RCC 7860 (cell line): Measurements from ENCODE around the gene CTDSP2.
"Not testable (repeated sequence)": the region's sequence is repeated elsewhere in the genome, so short reads cannot be mapped to it uniquely, and the experiment has no call there.

Experiments
- DNase-seq: peaks from one replicate; pipeline ENCODE4 v3.0.0-alpha.2; 2015; ENCODE audit warnings: low spot score
- FAIRE-seq: peaks from 2 replicates; lab custom pipeline; 2012; peaks lifted over from hg19 to GRCh38; lab: Jason Lieb, UNC

The CTDSP2 gene

GRCh38 chr12:57846577-57847319 is at the start of gene CTDSP2:
Gene CTDSP2, minus strand, starts transcription at chr12:57846729. Its CDS starts 294 bp downstream, at chr12:57846435.
- no peak for FAIRE-seq
- peak; percentile 88 for DNase-seq

- no peak for FAIRE-seq
- DNase-seq: no peak
Measured at GRCh38 chr12:57896115-57896433, 49.5 kb upstream of the CTDSP2 start.

- DNase-seq (no peak), FAIRE-seq (no peak)
Measured at GRCh38 chr12:57895389-57896114, 49.0 kb upstream of the CTDSP2 start.

- FAIRE-seq (no peak), DNase-seq (no peak)
Measured at GRCh38 chr12:57894399-57895292, 48.1 kb upstream of the CTDSP2 start.

GRCh38 chr12:57893431-57894353 is 47.2 kb upstream of the CTDSP2 start:
- DNase-seq: no peak
- no peak for FAIRE-seq

- no peak for FAIRE-seq
- DNase-seq: no peak
Measured at GRCh38 chr12:57892232-57892972, 45.9 kb upstream of the CTDSP2 start.

GRCh38 chr12:57891542-57892228 is 45.2 kb upstream of the CTDSP2 start:
- DNase-seq (no peak), FAIRE-seq (no peak)

- no peak for DNase-seq
- no peak for FAIRE-seq
Measured at GRCh38 chr12:57890191-57891115, 43.9 kb upstream of the CTDSP2 start.

GRCh38 chr12:57889500-57889989 is 43.0 kb upstream of the CTDSP2 start:
- no peak for FAIRE-seq
- DNase-seq: no peak

- FAIRE-seq: no peak
- peak; percentile 12 for DNase-seq
Measured at GRCh38 chr12:57888409-57889157, 42.1 kb upstream of the CTDSP2 start.

- FAIRE-seq (no peak), DNase-seq (no peak)
Measured at GRCh38 chr12:57887631-57888408, 41.3 kb upstream of the CTDSP2 start.

- not testable (repeated sequence) for DNase-seq, FAIRE-seq
Measured at GRCh38 chr12:57886964-57887363, 40.4 kb upstream of the CTDSP2 start.

GRCh38 chr12:57886542-57886941 is 40.0 kb upstream of the CTDSP2 start:
- FAIRE-seq: no peak

GRCh38 chr12:57885207-57885606 is 38.7 kb upstream of the CTDSP2 start:
- FAIRE-seq: no peak
- DNase-seq: no peak

More at GRCh38 chr12:57886542-57886941, 40.0 kb upstream of the CTDSP2 start:
- no peak for DNase-seq

GRCh38 chr12:57883700-57884099 is 37.2 kb upstream of the CTDSP2 start:
- no peak for DNase-seq
- FAIRE-seq: no peak

- no peak for DNase-seq
- FAIRE-seq: no peak
Measured at GRCh38 chr12:57883057-57883456, 36.5 kb upstream of the CTDSP2 start.
